SK-N-SH treated with all-trans-retinoic acid at 6 μM for 48 hours (cell line): ENCODE results near the gene PEG3.

ENCODE experiments used
- ATAC-seq: fragments of 200-7000 bp; cut with Tn5 transposase; 3 replicates; pipeline ENCODE4 v1.9.1; 2020; ENCODE audit warnings: mild to moderate bottlenecking, moderate library complexity
- ARNTL ChIP-seq: fragments of 450-650 bp; formaldehyde crosslinking; IDR thresholded peaks from 2 replicates; pipeline ENCODE4 v1.5.0; 2020; ENCODE audit warnings: low read depth, mild to moderate bottlenecking, moderate library complexity, borderline replicate concordance
- BACH2 ChIP-seq: fragments of 250-450 bp; sonication (Bioruptor Pico); IDR thresholded peaks from 2 replicates; pipeline ENCODE4 v1.9.0; 2021; ENCODE audit warnings: mild to moderate bottlenecking, borderline replicate concordance
- CREB5 ChIP-seq: fragments of 250-450 bp; sonication (Bioruptor Pico); IDR thresholded peaks from 2 replicates; pipeline ENCODE4 v1.5.1; 2020; ENCODE audit warnings: low read depth, mild to moderate bottlenecking, moderate library complexity
- CSDC2 ChIP-seq: fragments of 250-450 bp; sonication (Bioruptor Pico); IDR thresholded peaks from 2 replicates; pipeline ENCODE4 v1.5.0; 2020; ENCODE audit warnings: mild to moderate bottlenecking, moderate library complexity
- CSRNP3 ChIP-seq: fragments of 250-450 bp; sonication (Bioruptor Pico); IDR thresholded peaks from 2 replicates; pipeline ENCODE4 v1.5.1; 2021; ENCODE audit warnings: mild to moderate bottlenecking, moderate library complexity
- ESRRG ChIP-seq: fragments of 250-450 bp; sonication (Bioruptor Pico); IDR thresholded peaks from 2 replicates; pipeline ENCODE4 v1.6.1; 2021; ENCODE audit warnings: mild to moderate bottlenecking
- GLIS3 ChIP-seq: fragments of 250-450 bp; sonication (Bioruptor Pico); IDR thresholded peaks from 2 replicates; pipeline ENCODE4 v1.5.0; 2020; ENCODE audit warnings: mild to moderate bottlenecking, moderate library complexity
- ISL1 ChIP-seq: fragments of 250-450 bp; sonication (Bioruptor Pico); IDR thresholded peaks from 2 replicates; pipeline ENCODE4 v2.1.2; 2022; ENCODE audit warnings: mild to moderate bottlenecking, moderate library complexity
- OSR1 ChIP-seq: fragments of 250-450 bp; sonication (Bioruptor Pico); IDR thresholded peaks from 2 replicates; pipeline ENCODE4 v1.8.0; 2022; ENCODE audit warnings: moderate library complexity, mild to moderate bottlenecking, inconsistent platforms
- PATZ1 ChIP-seq: fragments of 250-450 bp; sonication (Bioruptor Pico); IDR thresholded peaks from 2 replicates; pipeline ENCODE4 v1.8.0; 2020; ENCODE audit warnings: mild to moderate bottlenecking, moderate library complexity, borderline replicate concordance
- POU6F1 ChIP-seq: fragments of 250-450 bp; sonication (Bioruptor Pico); IDR thresholded peaks from 2 replicates; pipeline ENCODE4 v1.8.0; 2021; ENCODE audit warnings: low read depth, mild to moderate bottlenecking, moderate library complexity, borderline replicate concordance
- PPARA ChIP-seq: fragments of 250-450 bp; sonication (Bioruptor Pico); IDR thresholded peaks from 2 replicates; pipeline ENCODE4 v1.5.0; 2020; ENCODE audit warnings: mild to moderate bottlenecking, borderline replicate concordance
- RARB ChIP-seq: fragments of 250-450 bp; sonication (Bioruptor Pico); IDR thresholded peaks from 2 replicates; pipeline ENCODE4 v1.8.0; 2021; ENCODE audit warnings: mild to moderate bottlenecking, moderate library complexity
- SNAI2 ChIP-seq: fragments of 250-450 bp; sonication (Bioruptor Pico); IDR thresholded peaks from 2 replicates; pipeline ENCODE4 v1.5.0; 2020; ENCODE audit warnings: mild to moderate bottlenecking, moderate library complexity
- TCF4 ChIP-seq: fragments of 250-450 bp; sonication (Bioruptor Pico); IDR thresholded peaks from 2 replicates; pipeline ENCODE4 v1.8.0; 2021; ENCODE audit warnings: mild to moderate bottlenecking, moderate library complexity, borderline replicate concordance
- TOX ChIP-seq: fragments of 250-450 bp; sonication (Bioruptor Pico); IDR thresholded peaks from 2 replicates; pipeline ENCODE4 v1.8.0; 2021; ENCODE audit warnings: mild to moderate bottlenecking, moderate library complexity, borderline replicate concordance
- TSHZ2 ChIP-seq: fragments of 250-450 bp; sonication (Bioruptor Pico); IDR thresholded peaks from 2 replicates; pipeline ENCODE4 v1.5.0; 2020; ENCODE audit warnings: mild to moderate bottlenecking, moderate library complexity
- ZFP3 ChIP-seq: fragments of 250-450 bp; sonication (Bioruptor Pico); IDR thresholded peaks from 2 replicates; pipeline ENCODE4 v1.5.0; 2020; ENCODE audit warnings: mild to moderate bottlenecking, moderate library complexity
- ZFP30 ChIP-seq: fragments of 450-650 bp; formaldehyde crosslinking; IDR thresholded peaks from 2 replicates; pipeline ENCODE4 v1.5.0; 2022; ENCODE audit warnings: mild to moderate bottlenecking, moderate library complexity
- ZNF565 ChIP-seq: fragments of 450-650 bp; formaldehyde crosslinking; conservative IDR thresholded peaks from 2 replicates; pipeline ENCODE4 v1.5.0; 2020; ENCODE audit warnings: low read depth, mild to moderate bottlenecking, moderate library complexity
- ZNF70 ChIP-seq: fragments of 450-650 bp; formaldehyde crosslinking; IDR thresholded peaks from 2 replicates; pipeline ENCODE4 v1.5.0; 2020; ENCODE audit warnings: mild to moderate bottlenecking, moderate library complexity

Gene PEG3

GRCh38 chr19:56823956-56824355 is 16.6 kb downstream of the PEG3 start:
- no peak for ATAC-seq
- TF ChIP-seq POU6F1 (CRISPR knock-in tag), result no peak
- TF ChIP-seq CREB5 (CRISPR knock-in tag), result no peak

GRCh38 chr19:56823417-56823816 is 17.1 kb downstream of the PEG3 start:
- TF ChIP-seq ZNF70, result no peak
- TF ChIP-seq TSHZ2 (CRISPR knock-in tag), result no peak
- TF ChIP-seq TCF4, result no peak
- TF ChIP-seq SNAI2 (CRISPR knock-in tag), result no peak
- no peak for TF ChIP-seq ISL1 (CRISPR knock-in tag)
- TF ChIP-seq ZFP30 (CRISPR knock-in tag), result no peak
- no peak for TF ChIP-seq TOX (CRISPR knock-in tag)
- no peak for TF ChIP-seq PPARA (CRISPR knock-in tag)
- no peak for TF ChIP-seq PATZ1 (CRISPR knock-in tag)
- no peak for TF ChIP-seq RARB (CRISPR knock-in tag)
- TF ChIP-seq CSDC2, result no peak
- no peak for TF ChIP-seq ESRRG
- no peak for TF ChIP-seq CSRNP3 (CRISPR knock-in tag)
- TF ChIP-seq GLIS3 (CRISPR knock-in tag), result no peak
- TF ChIP-seq ZFP3 (CRISPR knock-in tag), result no peak
- TF ChIP-seq CREB5 (CRISPR knock-in tag), result no peak
- TF ChIP-seq ARNTL (CRISPR knock-in tag), result no peak
- TF ChIP-seq OSR1 (CRISPR knock-in tag), result no peak
- no peak for TF ChIP-seq BACH2 (CRISPR knock-in tag)
- TF ChIP-seq ZNF565 (CRISPR knock-in tag), result no peak
- ATAC-seq, result no peak

GRCh38 chr19:56822755-56823154 is 17.8 kb downstream of the PEG3 start:
- no peak for ATAC-seq
- TF ChIP-seq ZNF70 (no peak), TSHZ2 (CRISPR knock-in tag) (no peak), GLIS3 (CRISPR knock-in tag) (no peak), PATZ1 (CRISPR knock-in tag) (no peak), POU6F1 (CRISPR knock-in tag) (no peak), TCF4 (no peak), OSR1 (CRISPR knock-in tag) (no peak)
